ENCODE measurements around the gene FAM120B. TPM values are rescaled to one million over a fixed set of nuclear protein-coding genes. Genes with fewer than 3 reads are reported as not detected.

Gene FAM120B
- total RNA-seq, 1 donor from 2014 or later, result 33.7 TPM

DNA sequence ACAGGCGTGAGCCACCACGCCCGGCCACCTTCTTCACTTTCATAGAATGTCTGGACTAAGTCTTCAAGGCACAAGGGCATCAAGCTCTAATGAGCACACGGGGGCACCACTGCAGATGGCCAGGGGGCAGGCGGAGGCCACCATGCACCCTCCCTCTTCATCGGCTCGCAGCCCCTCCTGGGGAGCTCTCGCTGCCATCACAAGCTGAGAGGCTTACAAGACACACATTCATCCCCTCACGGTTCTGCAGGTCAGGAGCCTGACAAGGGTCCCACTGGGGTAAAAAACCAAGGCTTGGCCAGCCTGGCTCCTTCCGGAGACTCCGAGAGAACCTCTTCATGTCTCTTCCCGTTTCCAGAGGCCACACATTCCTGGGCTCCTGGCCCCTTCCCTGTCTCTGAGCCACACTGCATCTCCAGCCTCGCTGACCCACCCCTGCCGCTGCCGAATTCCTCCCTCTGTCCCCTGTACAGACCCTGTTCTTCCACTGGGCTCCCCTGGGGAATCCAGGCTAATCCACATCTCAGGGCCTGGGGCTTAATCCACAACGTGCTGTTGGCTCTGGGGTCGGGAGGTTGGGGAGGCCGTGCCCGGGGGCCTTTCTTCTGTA is 35.5 kb upstream of the FAM120B start:
- DNase-seq (ENCODE audit: low read depth, low spot score), result no peak
- H3K4me3 Mint-ChIP-seq, result no peak overlapping the region
- H3K27ac Mint-ChIP-seq (ENCODE audit: unreplicated experiment), result no peak overlapping the region
- H3K9me3 Mint-ChIP-seq, result no peaks in the 10 kb centered on the region
- H3K4me1 Mint-ChIP-seq, result peaks cover 26% of the 10 kb centered on the region
- no peak for TF ChIP-seq CTCF (conservative IDR thresholded peaks at IDR 0.05)
- peaks cover 3% of the 10 kb centered on the region for H3K27me3 Mint-ChIP-seq (ENCODE audit: low read depth)
- H3K36me3 Mint-ChIP-seq (ENCODE audit: low read depth), result no peaks in the 10 kb centered on the region

GRCh38 chr6:170271771-170272314 is 34.7 kb upstream of the FAM120B start:
- Mint-ChIP-seq H3K36me3 (ENCODE audit: low read depth) (no peaks in the 10 kb centered on the region), H3K27me3 (ENCODE audit: low read depth) (peaks cover 3% of the 10 kb centered on the region)

DNA sequence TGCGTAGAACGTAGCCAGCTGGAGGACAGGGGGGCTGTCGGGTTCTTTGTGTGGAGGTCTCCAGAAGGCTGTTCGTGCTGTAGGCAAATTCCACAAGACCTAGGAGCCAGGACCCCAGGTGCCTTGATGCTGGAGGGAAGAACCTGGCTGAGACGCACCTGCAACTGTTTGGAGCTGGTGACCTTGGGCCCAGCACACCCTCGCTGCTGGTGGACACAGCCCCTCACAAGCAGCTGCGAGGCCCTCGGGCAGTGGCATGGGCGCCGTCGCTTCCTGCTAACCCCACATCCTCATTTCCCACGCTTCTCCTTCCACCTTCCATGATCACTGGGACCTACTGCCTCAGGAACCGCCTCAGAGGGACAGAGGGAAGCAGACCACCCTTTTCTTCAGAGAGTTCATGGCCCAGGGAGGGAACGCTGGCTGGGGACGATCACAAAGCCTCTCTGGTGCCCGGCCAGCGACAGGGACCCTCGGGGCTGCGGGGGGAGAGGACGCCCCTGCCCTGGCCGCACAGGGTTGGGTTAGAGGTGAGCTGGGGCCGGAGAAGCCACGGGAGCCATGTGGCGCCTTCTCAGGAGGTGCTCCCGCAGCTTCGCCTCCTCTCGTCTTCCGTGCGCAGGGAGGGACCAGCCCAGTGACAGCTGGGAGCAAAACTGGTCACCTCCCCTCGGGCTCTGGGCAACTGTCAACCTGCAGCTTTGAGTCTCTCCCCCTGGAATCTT is 34.1 kb upstream of the FAM120B start:
- Mint-ChIP-seq H3K4me3 (no peak overlapping the region), H3K27ac (ENCODE audit: unreplicated experiment) (no peak overlapping the region), H3K4me1 (peaks cover 21% of the 10 kb centered on the region), H3K9me3 (no peaks in the 10 kb centered on the region), H3K27me3 (ENCODE audit: low read depth) (peaks cover 3% of the 10 kb centered on the region), H3K36me3 (ENCODE audit: low read depth) (no peaks in the 10 kb centered on the region)
- no peak for TF ChIP-seq CTCF (conservative IDR thresholded peaks at IDR 0.05)
- DNase-seq (ENCODE audit: low read depth, low spot score), result no peak

More at GRCh38 chr6:170271771-170272314, 34.7 kb upstream of the FAM120B start:
- no peak overlapping the region for H3K4me3 Mint-ChIP-seq
- peaks cover 21% of the 10 kb centered on the region for H3K4me1 Mint-ChIP-seq
- H3K27ac Mint-ChIP-seq (ENCODE audit: unreplicated experiment), result no peak overlapping the region
- no peak for TF ChIP-seq CTCF (conservative IDR thresholded peaks at IDR 0.05)
- no peaks in the 10 kb centered on the region for H3K9me3 Mint-ChIP-seq
- DNase-seq (ENCODE audit: low read depth, low spot score), result no peak

GRCh38 chr6:170273191-170273590 is 33.4 kb upstream of the FAM120B start:
- no peak for TF ChIP-seq CTCF (conservative IDR thresholded peaks at IDR 0.05)

DNA sequence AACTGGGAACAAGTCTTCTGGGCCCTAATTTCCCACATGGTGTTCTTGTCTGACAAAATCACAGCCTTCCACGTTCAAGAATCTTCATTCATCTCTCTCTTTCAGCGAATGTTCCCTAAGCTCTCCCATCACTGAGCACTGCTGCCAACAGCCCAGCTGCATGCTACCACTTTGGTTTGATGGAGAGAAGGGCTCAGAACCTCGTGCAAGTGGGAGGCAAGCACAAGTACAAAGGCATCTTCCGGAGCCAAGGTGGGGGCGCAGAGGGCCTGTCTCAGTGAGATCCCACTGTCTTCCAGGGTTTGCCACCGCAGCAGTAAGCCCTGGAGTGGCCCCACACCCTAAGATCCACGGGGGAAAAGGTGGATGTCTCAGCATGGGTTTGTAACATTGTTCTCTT is 32.9 kb upstream of the FAM120B start:
- Mint-ChIP-seq H3K9me3 (no peaks in the 10 kb centered on the region), H3K4me1 (peaks cover 19% of the 10 kb centered on the region), H3K27ac (ENCODE audit: unreplicated experiment) (no peak overlapping the region), H3K4me3 (no peak overlapping the region), H3K36me3 (ENCODE audit: low read depth) (no peaks in the 10 kb centered on the region), H3K27me3 (ENCODE audit: low read depth) (peaks cover 3% of the 10 kb centered on the region)
- DNase-seq (ENCODE audit: low read depth, low spot score), result no peak
- TF ChIP-seq CTCF (conservative IDR thresholded peaks at IDR 0.05), result no peak

More at GRCh38 chr6:170273191-170273590, 33.4 kb upstream of the FAM120B start:
- Mint-ChIP-seq H3K9me3 (no peaks in the 10 kb centered on the region), H3K36me3 (ENCODE audit: low read depth) (no peaks in the 10 kb centered on the region), H3K4me3 (no peak overlapping the region), H3K27ac (ENCODE audit: unreplicated experiment) (no peak overlapping the region), H3K4me1 (peaks cover 16% of the 10 kb centered on the region), H3K27me3 (ENCODE audit: low read depth) (peaks cover 3% of the 10 kb centered on the region)
- no peak for DNase-seq (ENCODE audit: low read depth, low spot score)

Measured in neural crest cell (in vitro differentiated cells).